SK-N-SH treated with all-trans-retinoic acid at 6 μM for 48 hours (cell line): ENCODE data around the gene NAALADL2.

ENCODE experiments used
- ATAC-seq: fragments of 200-7000 bp; cut with Tn5 transposase; 3 replicates; pipeline ENCODE4 v1.9.1; 2020; ENCODE audit warnings: mild to moderate bottlenecking, moderate library complexity
- ARNTL ChIP-seq: fragments of 450-650 bp; formaldehyde crosslinking; IDR thresholded peaks from 2 replicates; pipeline ENCODE4 v1.5.0; 2020; ENCODE audit warnings: low read depth, mild to moderate bottlenecking, moderate library complexity, borderline replicate concordance
- BACH2 ChIP-seq: fragments of 250-450 bp; sonication (Bioruptor Pico); IDR thresholded peaks from 2 replicates; pipeline ENCODE4 v1.9.0; 2021; ENCODE audit warnings: mild to moderate bottlenecking, borderline replicate concordance
- CSDC2 ChIP-seq: fragments of 250-450 bp; sonication (Bioruptor Pico); IDR thresholded peaks from 2 replicates; pipeline ENCODE4 v1.5.0; 2020; ENCODE audit warnings: mild to moderate bottlenecking, moderate library complexity
- CSRNP3 ChIP-seq: fragments of 250-450 bp; sonication (Bioruptor Pico); IDR thresholded peaks from 2 replicates; pipeline ENCODE4 v1.5.1; 2021; ENCODE audit warnings: mild to moderate bottlenecking, moderate library complexity
- ESRRG ChIP-seq: fragments of 250-450 bp; sonication (Bioruptor Pico); IDR thresholded peaks from 2 replicates; pipeline ENCODE4 v1.6.1; 2021; ENCODE audit warnings: mild to moderate bottlenecking
- GLIS3 ChIP-seq: fragments of 250-450 bp; sonication (Bioruptor Pico); IDR thresholded peaks from 2 replicates; pipeline ENCODE4 v1.5.0; 2020; ENCODE audit warnings: mild to moderate bottlenecking, moderate library complexity
- ISL1 ChIP-seq: fragments of 250-450 bp; sonication (Bioruptor Pico); IDR thresholded peaks from 2 replicates; pipeline ENCODE4 v2.1.2; 2022; ENCODE audit warnings: mild to moderate bottlenecking, moderate library complexity
- OSR1 ChIP-seq: fragments of 250-450 bp; sonication (Bioruptor Pico); IDR thresholded peaks from 2 replicates; pipeline ENCODE4 v1.8.0; 2022; ENCODE audit warnings: moderate library complexity, mild to moderate bottlenecking, inconsistent platforms
- PPARA ChIP-seq: fragments of 250-450 bp; sonication (Bioruptor Pico); IDR thresholded peaks from 2 replicates; pipeline ENCODE4 v1.5.0; 2020; ENCODE audit warnings: mild to moderate bottlenecking, borderline replicate concordance
- RARB ChIP-seq: fragments of 250-450 bp; sonication (Bioruptor Pico); IDR thresholded peaks from 2 replicates; pipeline ENCODE4 v1.8.0; 2021; ENCODE audit warnings: mild to moderate bottlenecking, moderate library complexity
- SNAI2 ChIP-seq: fragments of 250-450 bp; sonication (Bioruptor Pico); IDR thresholded peaks from 2 replicates; pipeline ENCODE4 v1.5.0; 2020; ENCODE audit warnings: mild to moderate bottlenecking, moderate library complexity
- TCF4 ChIP-seq: fragments of 250-450 bp; sonication (Bioruptor Pico); IDR thresholded peaks from 2 replicates; pipeline ENCODE4 v1.8.0; 2021; ENCODE audit warnings: mild to moderate bottlenecking, moderate library complexity, borderline replicate concordance
- TOX ChIP-seq: fragments of 250-450 bp; sonication (Bioruptor Pico); IDR thresholded peaks from 2 replicates; pipeline ENCODE4 v1.8.0; 2021; ENCODE audit warnings: mild to moderate bottlenecking, moderate library complexity, borderline replicate concordance
- TSHZ2 ChIP-seq: fragments of 250-450 bp; sonication (Bioruptor Pico); IDR thresholded peaks from 2 replicates; pipeline ENCODE4 v1.5.0; 2020; ENCODE audit warnings: mild to moderate bottlenecking, moderate library complexity
- ZC3H10 ChIP-seq: fragments of 250-450 bp; sonication (Bioruptor Pico); IDR thresholded peaks from 2 replicates; pipeline ENCODE4 v1.5.1; 2021; ENCODE audit warnings: mild to moderate bottlenecking, moderate library complexity
- ZFP3 ChIP-seq: fragments of 250-450 bp; sonication (Bioruptor Pico); IDR thresholded peaks from 2 replicates; pipeline ENCODE4 v1.5.0; 2020; ENCODE audit warnings: mild to moderate bottlenecking, moderate library complexity
- ZFP30 ChIP-seq: fragments of 450-650 bp; formaldehyde crosslinking; IDR thresholded peaks from 2 replicates; pipeline ENCODE4 v1.5.0; 2022; ENCODE audit warnings: mild to moderate bottlenecking, moderate library complexity
- ZNF70 ChIP-seq: fragments of 450-650 bp; formaldehyde crosslinking; IDR thresholded peaks from 2 replicates; pipeline ENCODE4 v1.5.0; 2020; ENCODE audit warnings: mild to moderate bottlenecking, moderate library complexity
- ZNF8 ChIP-seq: fragments of 450-650 bp; formaldehyde crosslinking; IDR thresholded peaks from 2 replicates; pipeline ENCODE4 v1.5.0; 2020; ENCODE audit warnings: mild to moderate bottlenecking, moderate library complexity
- TF ChIP-seq, protein P1 (sequence below): fragments of 250-450 bp; sonication (Bioruptor Pico); IDR thresholded peaks from 2 replicates; pipeline ENCODE4 v1.8.0; 2021; ENCODE audit warnings: low read depth, mild to moderate bottlenecking, moderate library complexity, borderline replicate concordance
- TF ChIP-seq, protein P2 (sequence below): fragments of 250-450 bp; sonication (Bioruptor Pico); IDR thresholded peaks from 2 replicates; pipeline ENCODE4 v1.8.0; 2020; ENCODE audit warnings: mild to moderate bottlenecking, moderate library complexity, borderline replicate concordance

Gene NAALADL2

DNA sequence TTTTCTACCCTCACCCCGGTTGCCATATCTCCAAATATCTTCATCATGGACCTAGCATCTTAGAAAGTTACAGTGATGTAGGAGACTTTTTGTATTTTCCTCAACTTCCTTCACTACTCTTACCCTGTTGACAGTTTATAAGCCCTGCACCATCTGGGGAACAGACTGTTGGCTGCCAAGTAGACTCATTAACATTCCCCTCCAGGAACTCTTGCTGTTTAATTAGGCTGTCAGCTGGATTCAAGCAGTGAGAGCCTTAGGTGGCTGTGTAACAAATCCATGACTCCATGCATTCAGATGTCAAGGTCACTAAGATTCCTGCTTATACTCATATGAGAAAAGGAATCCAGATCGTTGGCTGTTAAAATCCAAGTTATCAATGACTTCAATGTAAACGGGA lies 198.3 kb downstream of the NAALADL2 start:
- no peak for ATAC-seq
- TF ChIP-seq GLIS3 (CRISPR knock-in tag) = no peak
- TF ChIP-seq, protein P1, sequence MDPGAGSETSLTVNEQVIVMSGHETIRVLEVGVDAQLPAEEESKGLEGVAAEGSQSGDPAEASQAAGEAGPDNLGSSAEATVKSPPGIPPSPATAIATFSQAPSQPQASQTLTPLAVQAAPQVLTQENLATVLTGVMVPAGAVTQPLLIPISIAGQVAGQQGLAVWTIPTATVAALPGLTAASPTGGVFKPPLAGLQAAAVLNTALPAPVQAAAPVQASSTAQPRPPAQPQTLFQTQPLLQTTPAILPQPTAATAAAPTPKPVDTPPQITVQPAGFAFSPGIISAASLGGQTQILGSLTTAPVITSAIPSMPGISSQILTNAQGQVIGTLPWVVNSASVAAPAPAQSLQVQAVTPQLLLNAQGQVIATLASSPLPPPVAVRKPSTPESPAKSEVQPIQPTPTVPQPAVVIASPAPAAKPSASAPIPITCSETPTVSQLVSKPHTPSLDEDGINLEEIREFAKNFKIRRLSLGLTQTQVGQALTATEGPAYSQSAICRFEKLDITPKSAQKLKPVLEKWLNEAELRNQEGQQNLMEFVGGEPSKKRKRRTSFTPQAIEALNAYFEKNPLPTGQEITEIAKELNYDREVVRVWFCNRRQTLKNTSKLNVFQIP (CRISPR knock-in tag) = no peak
- no peak for TF ChIP-seq TOX (CRISPR knock-in tag)

DNA sequence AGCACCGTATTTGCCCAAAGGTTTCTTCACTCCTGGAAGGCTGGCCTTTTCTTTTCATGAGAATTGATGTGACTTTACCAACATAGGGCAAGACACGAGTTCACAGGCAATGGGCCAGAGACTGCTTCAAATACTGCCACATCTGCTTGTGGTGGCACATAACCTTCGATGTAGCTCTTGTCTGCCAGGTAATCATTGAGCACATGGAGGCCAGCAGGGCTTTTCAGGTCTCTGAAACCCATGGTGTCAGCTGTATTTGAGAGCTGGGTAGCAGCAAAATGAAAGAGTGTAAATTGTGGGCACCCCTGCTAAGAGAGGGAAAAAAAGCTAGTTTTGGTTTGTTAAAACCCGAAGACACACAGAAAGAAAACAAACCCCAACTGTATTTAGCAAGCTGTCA lies 200.7 kb downstream of the NAALADL2 start:
- no peak for TF ChIP-seq ARNTL (CRISPR knock-in tag)
- TF ChIP-seq GLIS3 (CRISPR knock-in tag) = no peak
- TF ChIP-seq RARB (CRISPR knock-in tag) = no peak
- no peak for TF ChIP-seq CSDC2 (CRISPR knock-in tag)
- TF ChIP-seq ZC3H10 (CRISPR knock-in tag) = no peak
- no peak for TF ChIP-seq OSR1 (CRISPR knock-in tag)
- TF ChIP-seq ZNF8 (CRISPR knock-in tag) = no peak
- ATAC-seq = no peak

GRCh38 chr3:175065497-175065896 lies 206.4 kb downstream of the NAALADL2 start:
- no peak for TF ChIP-seq ZNF8 (CRISPR knock-in tag)
- no peak for TF ChIP-seq ZNF70 (CRISPR knock-in tag)
- TF ChIP-seq, protein P1 (CRISPR knock-in tag) = no peak
- TF ChIP-seq RARB (CRISPR knock-in tag) = no peak
- TF ChIP-seq ZC3H10 (CRISPR knock-in tag) = no peak
- no peak for TF ChIP-seq CSDC2 (CRISPR knock-in tag)
- TF ChIP-seq CSRNP3 (CRISPR knock-in tag) = no peak
- no peak for TF ChIP-seq OSR1 (CRISPR knock-in tag)
- no peak for TF ChIP-seq TCF4
- TF ChIP-seq TOX (CRISPR knock-in tag) = no peak
- TF ChIP-seq ISL1 (CRISPR knock-in tag) = no peak
- TF ChIP-seq ZFP30 (CRISPR knock-in tag) = no peak
- TF ChIP-seq ESRRG (CRISPR knock-in tag) = no peak
- TF ChIP-seq GLIS3 (CRISPR knock-in tag) = no peak
- TF ChIP-seq SNAI2 = no peak
- TF ChIP-seq BACH2 (CRISPR knock-in tag) = no peak
- TF ChIP-seq, protein P2, sequence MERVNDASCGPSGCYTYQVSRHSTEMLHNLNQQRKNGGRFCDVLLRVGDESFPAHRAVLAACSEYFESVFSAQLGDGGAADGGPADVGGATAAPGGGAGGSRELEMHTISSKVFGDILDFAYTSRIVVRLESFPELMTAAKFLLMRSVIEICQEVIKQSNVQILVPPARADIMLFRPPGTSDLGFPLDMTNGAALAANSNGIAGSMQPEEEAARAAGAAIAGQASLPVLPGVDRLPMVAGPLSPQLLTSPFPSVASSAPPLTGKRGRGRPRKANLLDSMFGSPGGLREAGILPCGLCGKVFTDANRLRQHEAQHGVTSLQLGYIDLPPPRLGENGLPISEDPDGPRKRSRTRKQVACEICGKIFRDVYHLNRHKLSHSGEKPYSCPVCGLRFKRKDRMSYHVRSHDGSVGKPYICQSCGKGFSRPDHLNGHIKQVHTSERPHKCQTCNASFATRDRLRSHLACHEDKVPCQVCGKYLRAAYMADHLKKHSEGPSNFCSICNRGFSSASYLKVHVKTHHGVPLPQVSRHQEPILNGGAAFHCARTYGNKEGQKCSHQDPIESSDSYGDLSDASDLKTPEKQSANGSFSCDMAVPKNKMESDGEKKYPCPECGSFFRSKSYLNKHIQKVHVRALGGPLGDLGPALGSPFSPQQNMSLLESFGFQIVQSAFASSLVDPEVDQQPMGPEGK (CRISPR knock-in tag) = no peak
- no peak for TF ChIP-seq TSHZ2 (CRISPR knock-in tag)
- no peak for TF ChIP-seq ZFP3 (CRISPR knock-in tag)
- no peak for TF ChIP-seq PPARA (CRISPR knock-in tag)
- TF ChIP-seq, all 23 proteins: peak for 0

More at GRCh38 chr3:175065497-175065896, 206.4 kb downstream of the NAALADL2 start:
- no peak for ATAC-seq
